ENCODE data around the gene DLG2.

DLG2 gene

GRCh38 chr11:83982825-83983224, 1644.3 kb downstream of the DLG2 start:
- DNase-seq (ENCODE audit: low spot score): no peak
- in situ Hi-C loops (cut with MboI; ENCODE audit: low sequenced_read_pairs, unreplicated experiment): no loop called here
- TF ChIP-seq CTCF (IDR thresholded peaks at IDR 0.05; ENCODE audit: borderline replicate concordance, control extremely low read depth, extremely low read depth, insufficient read depth, missing control alignments): no peak

- DNase-seq (ENCODE audit: low spot score): no peak
- TF ChIP-seq CTCF (IDR thresholded peaks at IDR 0.05; ENCODE audit: borderline replicate concordance, control extremely low read depth, extremely low read depth, insufficient read depth, missing control alignments): no peak
Measured at GRCh38 chr11:83979593-83979992, 1647.6 kb downstream of the DLG2 start.

GRCh38 chr11:83978942-83979341, 1648.2 kb downstream of the DLG2 start:
- TF ChIP-seq CTCF (IDR thresholded peaks at IDR 0.05; ENCODE audit: borderline replicate concordance, control extremely low read depth, extremely low read depth, insufficient read depth, missing control alignments): no peak
- in situ Hi-C loops (cut with MboI; ENCODE audit: low sequenced_read_pairs, unreplicated experiment): no loop called here
- no peak for DNase-seq (ENCODE audit: low spot score)

More at GRCh38 chr11:83979593-83979992, 1647.6 kb downstream of the DLG2 start:
- in situ Hi-C loops (cut with MboI; ENCODE audit: low sequenced_read_pairs, unreplicated experiment): no loop called here

- no peak for TF ChIP-seq CTCF (IDR thresholded peaks at IDR 0.05; ENCODE audit: borderline replicate concordance, control extremely low read depth, extremely low read depth, insufficient read depth, missing control alignments)
- in situ Hi-C loops (cut with MboI; ENCODE audit: low sequenced_read_pairs, unreplicated experiment): no loop called here
Measured at GRCh38 chr11:83976086-83976485, 1651.1 kb downstream of the DLG2 start.

GRCh38 chr11:83972536-83972935, 1654.6 kb downstream of the DLG2 start:
- TF ChIP-seq CTCF (IDR thresholded peaks at IDR 0.05; ENCODE audit: borderline replicate concordance, control extremely low read depth, extremely low read depth, insufficient read depth, missing control alignments): no peak
- DNase-seq (ENCODE audit: low spot score): no peak
- in situ Hi-C loops (cut with MboI; ENCODE audit: low sequenced_read_pairs, unreplicated experiment): no loop called here

More at GRCh38 chr11:83976086-83976485, 1651.1 kb downstream of the DLG2 start:
- DNase-seq (ENCODE audit: low spot score): no peak

- no peak for TF ChIP-seq CTCF (IDR thresholded peaks at IDR 0.05; ENCODE audit: borderline replicate concordance, control extremely low read depth, extremely low read depth, insufficient read depth, missing control alignments)
- DNase-seq (ENCODE audit: low spot score): no peak
Measured at GRCh38 chr11:83971063-83971462, 1656.1 kb downstream of the DLG2 start.

More at GRCh38 chr11:83971063-83971462, 1656.1 kb downstream of the DLG2 start:
- in situ Hi-C loops (cut with MboI; ENCODE audit: low sequenced_read_pairs, unreplicated experiment): no loop called here
